ENCODE measurements around the gene DCC. TPM values are rescaled to one million over a fixed set of nuclear protein-coding genes. Genes with fewer than 3 reads are reported as not detected.
"Not testable (repeated sequence)": the region's sequence is repeated elsewhere in the genome, so short reads cannot be mapped to it uniquely, and the experiment has no call there.

The DCC gene
- total and polyA plus RNA-seq, 11 donors, result 0.02 TPM; not detected in 10

GRCh38 chr18:52353589-52353988, 13.6 kb downstream of the DCC start:
- ATAC-seq, result peak in 1 of 4 donors; percentile 41
- intact Hi-C loops (cut with DNase I), result no loop called here

GRCh38 chr18:52363861-52364260, 23.9 kb downstream of the DCC start:
- intact Hi-C loops (cut with DNase I), result no loop called here
- Histone ChIP-seq H3K9me3 (no peaks in the 10 kb centered on the region), H3K4me3 (no peak overlapping the region), H3K4me1 (no peaks in the 10 kb centered on the region), H3K27me3 (no peaks in the 10 kb centered on the region), H3K36me3 (no peaks in the 10 kb centered on the region), H3K27ac (no peak overlapping the region)
- 77 to 92% (median 84%) methylated on average over 1 of the region's 1 CpG for WGBS, 4 donors
- ATAC-seq (no peak), DNase-seq (no peak)
- TF ChIP-seq POLR2A (IDR thresholded peaks at IDR 0.05) (no peak), CTCF (IDR thresholded peaks at IDR 0.05) (no peak)

More at GRCh38 chr18:52353589-52353988, 13.6 kb downstream of the DCC start:
- Histone ChIP-seq H3K9me3 (no peaks in the 10 kb centered on the region), H3K27ac (no peak overlapping the region), H3K36me3 (no peaks in the 10 kb centered on the region), H3K4me3 (no peak overlapping the region), H3K27me3 (peaks cover 0 to 2% (median 0%) of the 10 kb centered on the region in 9 donors), H3K4me1 (peaks cover 0 to 6% (median 0%) of the 10 kb centered on the region in 12 donors)
- TF ChIP-seq CTCF (IDR thresholded peaks at IDR 0.05), result no peak
- no peak for TF ChIP-seq POLR2A (IDR thresholded peaks at IDR 0.05)
- WGBS, 4 donors, result 45 to 66% (median 58%) methylated on average over 4 of the region's 4 CpGs
- DNase-seq, result no peak

GRCh38 chr18:52366851-52367250, 26.9 kb downstream of the DCC start:
- ATAC-seq; H3K36me3 ChIP-seq; H3K27me3 ChIP-seq; H3K4me3 ChIP-seq; H3K9me3 ChIP-seq; intact Hi-C loops (cut with DNase I); H3K27ac ChIP-seq; H3K4me1 ChIP-seq: not testable (repeated sequence)
- peak in 1 of 5 donors; percentile 34 for DNase-seq
- 92 to 94% (median 93%) methylated on average over 11 to 27 of the region's 27 CpGs for WGBS, 4 donors

- no peak overlapping the region for H3K4me3 ChIP-seq
- WGBS, 4 donors, result 53 to 67% (median 64%) methylated on average over 3 of the region's 3 CpGs
- no peaks in the 10 kb centered on the region for H3K9me3 ChIP-seq
- intact Hi-C loops (cut with DNase I), result no loop called here
- no peaks in the 10 kb centered on the region for H3K27me3 ChIP-seq
- ATAC-seq (no peak), DNase-seq (no peak)
- no peaks in the 10 kb centered on the region for H3K4me1 ChIP-seq
- TF ChIP-seq CTCF (IDR thresholded peaks at IDR 0.05), result no peak
- no peak for TF ChIP-seq POLR2A (IDR thresholded peaks at IDR 0.05)
- no peak overlapping the region for H3K27ac ChIP-seq
- no peaks in the 10 kb centered on the region for H3K36me3 ChIP-seq
These were observed 28.2 kb downstream of the DCC start for GRCh38 chr18:52367953-52368742.
